GM10248 (cell line): ENCODE measurements around the gene HSD17B3.

Source experiments
- CTCF ChIA-PET: fragments of 300-600 bp; sonication (Branson Sonifier 250); formaldehyde crosslinking; extraction: SDS; loops from one replicate; lab custom pipeline; 2021; ENCODE audit warnings: antibody characterized with exemption; lab: Yijun Ruan, JAX
- POLR2A ChIA-PET: fragments of 350-650 bp; sonication (Branson Sonifier 250); formaldehyde crosslinking; extraction: SDS; loops from one replicate; lab custom pipeline; 2020; ENCODE audit warnings: antibody characterized with exemption; lab: Yijun Ruan, JAX
- DNase-seq: peaks from one replicate; pipeline ENCODE4 v3.0.0; 2012; ENCODE audit errors: extremely low spot score
- TF ChIP-seq, protein P1 (sequence below): IDR thresholded peaks from 2 replicates; pipeline ENCODE4 v1.5.1; 2012; ENCODE audit warnings: mild to moderate bottlenecking, low read depth; ENCODE audit errors: extremely low read depth, missing control alignments, control extremely low read depth

The HSD17B3 gene

DNA sequence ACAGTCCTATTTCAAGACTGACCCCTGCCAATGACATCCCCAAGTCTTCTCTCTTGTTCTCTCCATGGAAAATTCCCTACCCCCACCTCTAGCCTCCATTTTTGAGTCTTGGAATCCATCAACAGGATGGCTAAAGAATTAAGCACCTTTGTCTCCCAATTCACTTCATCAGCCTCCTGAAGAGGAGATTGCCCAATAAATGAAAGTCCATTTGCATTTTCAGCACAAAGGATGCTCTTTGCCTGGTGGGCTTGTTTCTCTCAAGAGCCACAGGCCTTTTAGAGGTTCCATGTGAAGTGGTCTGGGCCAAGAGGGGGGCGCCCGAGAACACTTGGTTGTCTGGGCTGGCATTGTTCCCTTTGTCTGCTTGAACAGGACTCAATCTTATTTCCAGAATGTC lies 12.6 kb downstream of the HSD17B3 start:
- POLR2A ChIA-PET, result no interaction called here
- CTCF ChIA-PET, result no interaction called here

DNA sequence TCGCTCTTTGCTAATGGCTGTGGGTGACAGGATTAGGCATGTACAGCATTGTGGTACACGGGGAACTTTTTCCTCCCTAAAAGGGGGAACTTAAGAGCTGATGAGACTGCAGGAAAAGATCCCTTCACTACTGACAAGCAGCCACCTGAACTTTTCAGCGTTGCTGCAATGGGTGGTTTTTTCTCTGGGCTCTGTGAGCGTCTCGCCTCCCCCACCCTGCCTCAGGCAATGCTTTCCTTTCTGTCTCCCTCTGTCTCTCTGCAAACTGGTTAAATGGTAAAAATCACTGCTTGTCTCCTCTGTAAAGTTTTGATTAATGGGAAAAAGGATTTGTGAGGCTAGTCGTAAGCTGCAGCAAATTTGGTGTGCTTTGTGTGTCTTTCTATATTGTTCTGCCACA lies 20.3 kb downstream of the HSD17B3 start:
- POLR2A ChIA-PET, result no interaction called here
- TF ChIP-seq, protein P1, sequence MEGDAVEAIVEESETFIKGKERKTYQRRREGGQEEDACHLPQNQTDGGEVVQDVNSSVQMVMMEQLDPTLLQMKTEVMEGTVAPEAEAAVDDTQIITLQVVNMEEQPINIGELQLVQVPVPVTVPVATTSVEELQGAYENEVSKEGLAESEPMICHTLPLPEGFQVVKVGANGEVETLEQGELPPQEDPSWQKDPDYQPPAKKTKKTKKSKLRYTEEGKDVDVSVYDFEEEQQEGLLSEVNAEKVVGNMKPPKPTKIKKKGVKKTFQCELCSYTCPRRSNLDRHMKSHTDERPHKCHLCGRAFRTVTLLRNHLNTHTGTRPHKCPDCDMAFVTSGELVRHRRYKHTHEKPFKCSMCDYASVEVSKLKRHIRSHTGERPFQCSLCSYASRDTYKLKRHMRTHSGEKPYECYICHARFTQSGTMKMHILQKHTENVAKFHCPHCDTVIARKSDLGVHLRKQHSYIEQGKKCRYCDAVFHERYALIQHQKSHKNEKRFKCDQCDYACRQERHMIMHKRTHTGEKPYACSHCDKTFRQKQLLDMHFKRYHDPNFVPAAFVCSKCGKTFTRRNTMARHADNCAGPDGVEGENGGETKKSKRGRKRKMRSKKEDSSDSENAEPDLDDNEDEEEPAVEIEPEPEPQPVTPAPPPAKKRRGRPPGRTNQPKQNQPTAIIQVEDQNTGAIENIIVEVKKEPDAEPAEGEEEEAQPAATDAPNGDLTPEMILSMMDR, result no peak
- CTCF ChIA-PET, result no interaction called here
- DNase-seq, result no peak

More for the DNA sequence above, 12.6 kb downstream of the HSD17B3 start:
- no peak for DNase-seq
- TF ChIP-seq, protein P1, result no peak

DNA sequence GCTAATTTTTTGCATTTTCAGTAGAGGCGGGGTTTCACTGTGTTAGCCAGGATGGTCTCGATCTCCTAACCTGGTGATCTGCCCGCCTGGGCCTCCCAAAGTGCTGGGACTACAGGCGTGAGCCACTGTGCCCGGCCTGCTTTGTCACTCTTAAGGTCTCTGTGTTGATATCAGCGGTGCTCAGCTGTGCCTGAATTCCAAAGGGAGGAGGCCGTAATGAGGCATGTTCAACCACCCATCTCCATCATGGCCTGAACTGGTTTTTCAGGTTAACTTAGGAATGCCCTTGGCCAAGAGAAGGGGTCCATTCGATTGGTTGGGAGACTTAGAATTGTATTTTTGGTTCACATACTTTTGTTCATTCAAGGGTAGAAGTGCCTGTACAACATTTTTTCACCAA lies 22.0 kb downstream of the HSD17B3 start:
- ChIA-PET CTCF (no interaction called here), POLR2A (no interaction called here)
- DNase-seq, result no peak
- TF ChIP-seq, protein P1, result no peak

DNA sequence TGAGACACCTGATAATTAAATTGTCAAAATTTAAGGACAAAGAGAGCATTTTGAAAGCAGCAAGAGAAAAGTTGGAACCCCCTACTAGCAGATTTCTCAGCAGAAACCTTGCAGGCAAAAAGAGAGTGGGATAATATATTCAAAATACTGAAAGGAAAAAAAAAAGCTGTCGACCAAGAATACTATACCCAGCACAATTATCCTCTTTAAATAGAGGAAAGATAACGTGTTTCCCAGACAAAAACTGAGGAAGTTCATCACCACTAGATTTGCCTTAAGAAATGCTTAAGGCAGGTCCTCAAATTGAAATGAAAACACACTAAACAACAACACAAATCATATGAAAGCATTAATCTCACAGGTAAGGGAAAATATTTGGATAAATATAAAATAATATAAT lies 27.0 kb downstream of the HSD17B3 start:
- ChIA-PET CTCF (no interaction called here), POLR2A (no interaction called here)
- no peak for DNase-seq
- TF ChIP-seq, protein P1, result no peak

DNA sequence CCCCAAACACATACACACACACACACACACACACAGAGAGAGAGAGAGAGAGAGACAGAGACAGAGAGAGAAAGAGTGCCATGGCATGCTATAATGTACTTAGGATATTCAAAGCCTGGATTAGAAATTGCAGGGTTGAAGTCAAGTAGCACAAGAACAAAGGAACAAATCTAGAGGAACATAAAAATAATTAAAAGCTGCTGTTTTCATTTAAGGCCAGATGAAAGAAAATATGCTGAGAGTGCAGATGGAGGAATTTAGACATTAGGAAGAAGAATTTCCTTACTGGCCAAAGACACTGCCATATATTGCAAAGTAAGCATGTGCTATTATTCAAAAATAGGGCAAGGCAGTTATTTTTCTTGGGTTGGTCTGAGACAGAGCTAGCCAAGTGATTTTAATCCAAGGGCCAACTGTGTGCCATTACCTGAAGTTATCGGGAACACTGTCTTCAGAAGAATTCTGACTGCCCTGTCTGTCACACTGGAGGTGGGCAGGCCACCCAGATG lies 31.7 kb downstream of the HSD17B3 start:
- TF ChIP-seq, protein P1, result no peak
- CTCF ChIA-PET, result interaction anchor here (1.4 kb wide), 1 partner anchor 38 kb away, joined by 4 read pairs; no protein-coding TSS in a partner anchor
- POLR2A ChIA-PET, result no interaction called here
- no peak for DNase-seq

DNA sequence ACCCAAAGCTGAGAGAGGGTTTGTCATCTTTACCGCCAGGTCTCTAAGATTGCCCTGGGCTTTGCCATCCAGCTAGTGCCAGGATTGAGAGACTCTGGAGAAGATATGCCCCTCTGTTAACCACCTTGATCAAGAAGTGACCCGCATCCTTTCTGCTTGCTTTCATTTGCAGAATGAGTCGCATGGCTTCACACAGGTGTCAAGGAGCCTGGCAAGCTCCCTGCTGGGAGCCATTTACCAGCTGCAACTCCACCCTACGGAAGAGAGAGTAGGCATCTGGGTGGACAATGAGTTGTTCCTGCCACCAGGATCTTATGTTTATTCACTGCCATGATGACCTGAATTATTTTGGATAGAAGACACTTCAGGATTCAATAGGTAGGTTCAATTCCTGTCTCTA lies 43.0 kb downstream of the HSD17B3 start:
- DNase-seq, result no peak
- ChIA-PET CTCF (interaction anchor here (2.0 kb wide), 1 partner anchor 27 kb away, joined by 6 read pairs; no protein-coding TSS in a partner anchor), POLR2A (no interaction called here)
- TF ChIP-seq, protein P1, result no peak
